Measurements from ENCODE around the gene RAB4B. TPM values are rescaled to one million over a fixed set of nuclear protein-coding genes. Genes with fewer than 3 reads are reported as not detected.
"Not testable (repeated sequence)": the region's sequence is repeated elsewhere in the genome, so short reads cannot be mapped to it uniquely, and the experiment has no call there.

The RAB4B gene
- total RNA-seq, 1 experiment from 2014 or later, result 9.1 TPM

DNA sequence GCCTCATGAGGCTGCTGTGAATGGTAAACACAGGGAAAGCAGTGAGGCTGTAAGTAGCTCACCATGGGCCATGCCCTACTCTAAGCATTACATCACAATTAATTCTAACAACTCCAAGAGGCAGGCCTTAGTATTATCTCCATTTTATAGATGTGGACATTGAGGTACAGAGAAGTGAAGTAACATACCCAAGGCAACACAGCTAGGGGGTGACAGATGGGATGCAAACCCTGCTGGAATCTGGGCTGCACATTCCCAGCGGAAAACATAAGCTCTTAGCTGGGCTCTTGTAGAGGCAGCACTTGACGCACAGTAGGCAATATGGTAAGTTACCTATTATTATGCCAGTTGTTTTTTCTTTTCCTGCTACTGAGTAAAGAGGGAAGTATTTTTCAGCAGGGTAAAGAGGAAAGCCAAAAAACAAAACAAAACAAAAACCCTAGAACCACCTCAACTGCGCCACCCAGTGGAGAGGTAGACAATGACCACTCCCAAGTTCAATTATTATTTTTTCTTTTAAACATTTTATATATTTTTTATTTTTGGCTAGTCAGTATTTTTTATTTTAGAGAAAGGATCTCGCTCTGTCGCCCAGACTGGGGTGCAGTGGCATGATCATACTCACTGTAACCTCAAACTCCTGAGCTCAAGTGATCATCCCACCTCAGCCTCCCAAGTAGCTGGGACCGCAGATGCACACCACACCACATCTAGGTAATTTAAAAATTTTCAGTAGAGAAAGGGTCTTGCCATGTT, 41.6 kb downstream of the RAB4B start:
- not testable (repeated sequence) for H3K27me3 ChIP-seq (replicated peaks; ENCODE audit: insufficient read depth, low read depth, low read length, poor library complexity); BruUV-seq (replicated peaks); H3K9me3 ChIP-seq (ENCODE audit: low read depth, low read length, poor library complexity, severe bottlenecking); H3K27ac ChIP-seq (ENCODE audit: low read depth, low read length, poor library complexity, severe bottlenecking); H3K4me1 ChIP-seq (ENCODE audit: insufficient read depth, low read length, poor library complexity, severe bottlenecking); H3K36me3 ChIP-seq (ENCODE audit: insufficient read depth, low read length, poor library complexity, severe bottlenecking); DNase-seq (ENCODE audit: low spot score); H3K4me3 ChIP-seq (ENCODE audit: low read depth, low read length, poor library complexity, severe bottlenecking)
- ChIA-PET CTCF (interaction anchor here (0.6 to 1.2 kb wide), 4 partner anchors 13 to 349 kb away, joined by 3 to 5 read pairs (median 4); no protein-coding TSS in a partner anchor), POLR2A (ENCODE audit: low non-redundant PET) (interaction anchor here (0.5 kb wide), 1 partner anchor 66 kb away, joined by 6 read pairs; no protein-coding TSS in a partner anchor)
- TF ChIP-seq CTCF (conservative IDR thresholded peaks at IDR 0.05; ENCODE audit: low read depth, low read length), result peak; percentile 72
- intact Hi-C loops (cut with micrococcal nuclease; ENCODE audit: unreplicated experiment), result loop anchor here (1.0 kb wide), 1 partner anchor 156 kb away; no protein-coding TSS in a partner anchor

- TF ChIP-seq EZH2 (IDR thresholded peaks at IDR 0.05; ENCODE audit: borderline replicate concordance, low read depth, low read length, poor library complexity, severe bottlenecking), result no peak
- no peak for TF ChIP-seq CTCF (conservative IDR thresholded peaks at IDR 0.05; ENCODE audit: low read depth, low read length)
- no TSS peak for BruUV-seq (replicated peaks)
- H3K4me3 ChIP-seq (ENCODE audit: low read depth, low read length, poor library complexity, severe bottlenecking), result no peak overlapping the region
- H3K9me3 ChIP-seq (ENCODE audit: low read depth, low read length, poor library complexity, severe bottlenecking), result no peaks in the 10 kb centered on the region
- ChIA-PET POLR2A (ENCODE audit: low non-redundant PET) (no interaction called here), CTCF (no interaction called here)
- intact Hi-C loops (cut with micrococcal nuclease; ENCODE audit: unreplicated experiment), result no loop called here
- no peaks in the 10 kb centered on the region for H3K36me3 ChIP-seq (ENCODE audit: insufficient read depth, low read length, poor library complexity, severe bottlenecking)
- no peak for DNase-seq (ENCODE audit: low spot score)
- no peak overlapping the region for H3K27ac ChIP-seq (ENCODE audit: low read depth, low read length, poor library complexity, severe bottlenecking)
- H3K27me3 ChIP-seq (replicated peaks; ENCODE audit: insufficient read depth, low read depth, low read length, poor library complexity), result no peaks in the 10 kb centered on the region
- H3K4me1 ChIP-seq (ENCODE audit: insufficient read depth, low read length, poor library complexity, severe bottlenecking), result no peaks in the 10 kb centered on the region
These were observed 44.1 kb downstream of the RAB4B start for GRCh38 chr19:40822161-40822560.

DNA sequence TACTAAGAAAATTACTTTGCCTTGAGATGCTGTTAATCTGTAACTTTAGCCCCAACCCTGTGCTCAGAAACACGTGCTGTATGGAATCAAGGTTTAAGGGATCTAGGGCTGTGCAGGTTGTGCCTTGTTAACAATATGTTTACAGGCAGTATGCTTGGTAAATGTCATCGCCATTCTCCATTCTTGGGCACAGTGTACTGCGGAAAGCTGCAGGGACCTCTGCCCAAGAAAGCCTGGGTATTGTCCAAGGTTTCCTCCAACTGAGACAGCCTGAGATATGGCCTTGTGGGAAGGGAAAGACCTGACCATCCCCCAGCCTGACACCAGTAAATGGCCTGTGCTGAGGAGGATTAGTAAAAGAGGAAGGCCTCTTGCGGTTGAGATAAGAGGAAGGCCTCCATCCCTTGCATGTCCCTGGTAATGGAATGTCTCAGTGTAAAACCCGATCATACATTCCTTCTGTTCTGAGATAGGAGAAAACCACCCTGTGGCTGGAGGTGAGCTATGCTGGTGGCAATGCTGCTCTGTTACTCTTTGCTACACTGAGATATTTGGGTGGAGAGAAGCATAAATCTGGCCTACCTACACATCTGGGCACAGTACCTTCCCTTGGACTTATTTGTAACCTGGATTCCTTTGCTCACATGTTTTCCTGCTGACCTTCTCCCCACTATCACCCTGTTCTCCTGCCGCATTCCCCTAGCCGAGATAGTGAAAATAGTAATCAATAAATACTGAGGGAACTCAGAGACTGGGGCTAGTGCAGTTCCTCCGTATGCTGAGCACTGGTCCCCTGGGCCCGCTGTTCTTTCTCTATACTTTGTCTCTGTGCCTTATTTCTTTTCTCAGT, 44.9 kb downstream of the RAB4B start:
- H3K36me3 ChIP-seq (ENCODE audit: insufficient read depth, low read length, poor library complexity, severe bottlenecking); H3K4me1 ChIP-seq (ENCODE audit: insufficient read depth, low read length, poor library complexity, severe bottlenecking); H3K27ac ChIP-seq (ENCODE audit: low read depth, low read length, poor library complexity, severe bottlenecking); DNase-seq (ENCODE audit: low spot score); intact Hi-C loops (cut with micrococcal nuclease; ENCODE audit: unreplicated experiment); BruUV-seq (replicated peaks); H3K9me3 ChIP-seq (ENCODE audit: low read depth, low read length, poor library complexity, severe bottlenecking); H3K4me3 ChIP-seq (ENCODE audit: low read depth, low read length, poor library complexity, severe bottlenecking); H3K27me3 ChIP-seq (replicated peaks; ENCODE audit: insufficient read depth, low read depth, low read length, poor library complexity); POLR2A ChIA-PET (ENCODE audit: low non-redundant PET); CTCF ChIA-PET: not testable (repeated sequence)

DNA sequence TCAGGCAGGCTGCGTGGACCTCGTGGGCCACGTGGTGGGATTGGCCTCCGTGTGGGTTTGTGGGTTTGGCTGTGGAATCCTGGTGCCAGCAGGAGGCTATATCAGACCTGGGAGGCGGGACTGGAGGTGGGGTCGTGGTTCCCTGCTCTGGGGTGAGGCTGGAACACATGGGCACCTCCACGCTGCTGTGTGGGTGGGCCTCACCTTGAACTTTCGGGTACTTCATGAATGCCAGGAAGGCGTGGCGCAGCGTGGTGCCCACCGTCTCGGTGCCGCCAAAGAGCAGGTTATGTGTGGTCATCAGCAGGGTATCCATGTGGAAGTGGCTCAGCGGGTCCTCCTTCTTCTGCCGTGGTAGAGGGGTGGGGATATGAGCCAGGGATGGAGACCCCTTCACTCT, 46.9 kb downstream of the RAB4B start:
- H3K9me3 ChIP-seq (ENCODE audit: low read depth, low read length, poor library complexity, severe bottlenecking); H3K4me3 ChIP-seq (ENCODE audit: low read depth, low read length, poor library complexity, severe bottlenecking); DNase-seq (ENCODE audit: low spot score); POLR2A ChIA-PET (ENCODE audit: low non-redundant PET); BruUV-seq (replicated peaks); H3K27me3 ChIP-seq (replicated peaks; ENCODE audit: insufficient read depth, low read depth, low read length, poor library complexity); H3K36me3 ChIP-seq (ENCODE audit: insufficient read depth, low read length, poor library complexity, severe bottlenecking); intact Hi-C loops (cut with micrococcal nuclease; ENCODE audit: unreplicated experiment); H3K4me1 ChIP-seq (ENCODE audit: insufficient read depth, low read length, poor library complexity, severe bottlenecking); H3K27ac ChIP-seq (ENCODE audit: low read depth, low read length, poor library complexity, severe bottlenecking); CTCF ChIA-PET: not testable (repeated sequence)

DNA sequence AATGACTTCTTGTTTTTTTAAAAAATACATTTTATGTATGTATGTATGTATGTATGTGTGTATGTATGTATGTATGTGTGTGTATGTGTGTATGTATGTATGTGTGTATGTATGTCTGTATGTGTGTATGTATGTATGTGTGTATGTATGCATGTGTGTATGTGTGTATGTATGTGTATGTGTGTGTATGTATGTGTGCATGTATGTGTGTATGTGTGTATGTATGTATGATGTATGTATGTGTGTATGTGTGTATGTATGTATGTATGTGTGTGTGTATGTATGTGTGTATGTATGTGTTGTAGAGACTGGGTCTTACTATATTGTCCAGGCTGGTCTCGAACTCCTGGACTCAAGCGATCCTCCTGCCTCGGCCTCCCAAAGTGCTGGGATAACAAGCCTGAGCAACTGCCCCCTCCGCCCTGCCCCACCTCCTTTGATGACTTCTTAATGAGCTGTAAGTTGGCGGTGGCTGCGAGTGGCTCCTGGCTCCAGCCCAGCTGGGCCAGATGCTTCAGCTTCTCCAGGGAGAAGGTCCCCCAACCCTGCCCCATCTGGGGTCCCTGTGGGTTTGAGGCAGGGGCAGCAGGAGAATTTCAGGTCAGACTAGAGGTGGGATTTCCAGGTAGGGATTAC, 47.5 kb downstream of the RAB4B start:
- H3K4me1 ChIP-seq (ENCODE audit: insufficient read depth, low read length, poor library complexity, severe bottlenecking); CTCF ChIA-PET; DNase-seq (ENCODE audit: low spot score); H3K4me3 ChIP-seq (ENCODE audit: low read depth, low read length, poor library complexity, severe bottlenecking); H3K27ac ChIP-seq (ENCODE audit: low read depth, low read length, poor library complexity, severe bottlenecking); H3K36me3 ChIP-seq (ENCODE audit: insufficient read depth, low read length, poor library complexity, severe bottlenecking); POLR2A ChIA-PET (ENCODE audit: low non-redundant PET); BruUV-seq (replicated peaks); intact Hi-C loops (cut with micrococcal nuclease; ENCODE audit: unreplicated experiment); H3K27me3 ChIP-seq (replicated peaks; ENCODE audit: insufficient read depth, low read depth, low read length, poor library complexity); H3K9me3 ChIP-seq (ENCODE audit: low read depth, low read length, poor library complexity, severe bottlenecking): not testable (repeated sequence)
